Peyer's patch (tissue), 4 donors: ENCODE results near the gene ABLIM2.

Experiments used
- POLR2A ChIP-seq, 2 donors: fragments of 450-650 bp; IDR thresholded peaks; one replicate each; pipeline ENCODE4 v1.5.1; 2017; ENCODE audit warnings: antibody characterized with exemption in 2 of 2, mild to moderate bottlenecking in 2 of 2, moderate library complexity in 2 of 2
- TF ChIP-seq, protein P1 (sequence below), 6 experiments: fragments of 450-650 bp in 4 of 6; fragments of 200-600 bp in 2 of 6; sonication (generic) in 1 of 6; IDR thresholded peaks; one replicate each; pipeline ENCODE4 v1.5.1; 2017 to 2019; ENCODE audit warnings: antibody characterized with exemption in 6 of 6, mild to moderate bottlenecking in 3 of 6, moderate library complexity in 1 of 6

DNA sequence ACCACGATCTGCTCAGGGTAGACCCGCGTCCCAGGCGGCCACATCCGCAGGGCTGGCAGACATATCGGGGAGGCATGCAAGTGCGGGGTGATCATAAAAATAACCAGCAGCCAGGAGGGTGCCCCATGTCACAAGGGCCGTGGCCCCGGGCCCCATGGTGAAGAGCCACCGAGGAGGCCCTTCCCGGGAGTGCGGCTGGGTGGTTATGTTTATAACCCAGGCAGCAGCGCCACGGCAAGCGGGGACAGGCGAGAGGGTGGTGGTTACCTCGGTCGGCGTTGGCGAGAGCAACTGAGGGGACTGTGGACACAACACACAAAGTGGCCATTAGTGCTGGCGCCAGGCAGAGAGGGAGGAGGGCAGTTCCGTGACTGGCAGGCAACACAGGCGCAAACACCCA is 126.2 kb downstream of the ABLIM2 start:
- TF ChIP-seq, protein P1, sequence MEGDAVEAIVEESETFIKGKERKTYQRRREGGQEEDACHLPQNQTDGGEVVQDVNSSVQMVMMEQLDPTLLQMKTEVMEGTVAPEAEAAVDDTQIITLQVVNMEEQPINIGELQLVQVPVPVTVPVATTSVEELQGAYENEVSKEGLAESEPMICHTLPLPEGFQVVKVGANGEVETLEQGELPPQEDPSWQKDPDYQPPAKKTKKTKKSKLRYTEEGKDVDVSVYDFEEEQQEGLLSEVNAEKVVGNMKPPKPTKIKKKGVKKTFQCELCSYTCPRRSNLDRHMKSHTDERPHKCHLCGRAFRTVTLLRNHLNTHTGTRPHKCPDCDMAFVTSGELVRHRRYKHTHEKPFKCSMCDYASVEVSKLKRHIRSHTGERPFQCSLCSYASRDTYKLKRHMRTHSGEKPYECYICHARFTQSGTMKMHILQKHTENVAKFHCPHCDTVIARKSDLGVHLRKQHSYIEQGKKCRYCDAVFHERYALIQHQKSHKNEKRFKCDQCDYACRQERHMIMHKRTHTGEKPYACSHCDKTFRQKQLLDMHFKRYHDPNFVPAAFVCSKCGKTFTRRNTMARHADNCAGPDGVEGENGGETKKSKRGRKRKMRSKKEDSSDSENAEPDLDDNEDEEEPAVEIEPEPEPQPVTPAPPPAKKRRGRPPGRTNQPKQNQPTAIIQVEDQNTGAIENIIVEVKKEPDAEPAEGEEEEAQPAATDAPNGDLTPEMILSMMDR (IDR thresholded peaks at IDR 0.05): no peak
- TF ChIP-seq POLR2A (IDR thresholded peaks at IDR 0.05): no peak
